IPS-20b (cell line): ENCODE data around the gene CCDC70.

ENCODE experiments used
- H3K27ac ChIP-seq: one replicate; pipeline ENCODE4 v1.5.1; 2013; ENCODE audit warnings: low read length
- H3K27me3 ChIP-seq: 2 replicates; pipeline ENCODE4 v1.6.1; 2013; ENCODE audit warnings: mild to moderate bottlenecking, low read length, inconsistent platforms; ENCODE audit not compliant: insufficient read depth
- H3K36me3 ChIP-seq: 2 replicates; pipeline ENCODE4 v1.6.1; 2013; ENCODE audit warnings: low read depth, mild to moderate bottlenecking, inconsistent platforms, low read length, moderate library complexity; ENCODE audit not compliant: insufficient read depth
- H3K4me1 ChIP-seq: 2 replicates; pipeline ENCODE4 v1.6.1; 2013; ENCODE audit warnings: mild to moderate bottlenecking, control low read depth, inconsistent platforms, low read length, moderate library complexity; ENCODE audit not compliant: insufficient read depth
- H3K4me3 ChIP-seq: 2 replicates; pipeline ENCODE4 v1.5.1; 2013; ENCODE audit warnings: mild to moderate bottlenecking, low read length, inconsistent platforms
- H3K9ac ChIP-seq: 2 replicates; pipeline ENCODE4 v1.6.1; 2013; ENCODE audit warnings: low read depth, mild to moderate bottlenecking, inconsistent platforms, low read length, moderate library complexity
- H3K9me3 ChIP-seq: 2 replicates; pipeline ENCODE4 v1.6.1; 2013; ENCODE audit warnings: mild to moderate bottlenecking, low read depth, low read length, inconsistent platforms; ENCODE audit not compliant: insufficient read depth

CCDC70 gene

DNA sequence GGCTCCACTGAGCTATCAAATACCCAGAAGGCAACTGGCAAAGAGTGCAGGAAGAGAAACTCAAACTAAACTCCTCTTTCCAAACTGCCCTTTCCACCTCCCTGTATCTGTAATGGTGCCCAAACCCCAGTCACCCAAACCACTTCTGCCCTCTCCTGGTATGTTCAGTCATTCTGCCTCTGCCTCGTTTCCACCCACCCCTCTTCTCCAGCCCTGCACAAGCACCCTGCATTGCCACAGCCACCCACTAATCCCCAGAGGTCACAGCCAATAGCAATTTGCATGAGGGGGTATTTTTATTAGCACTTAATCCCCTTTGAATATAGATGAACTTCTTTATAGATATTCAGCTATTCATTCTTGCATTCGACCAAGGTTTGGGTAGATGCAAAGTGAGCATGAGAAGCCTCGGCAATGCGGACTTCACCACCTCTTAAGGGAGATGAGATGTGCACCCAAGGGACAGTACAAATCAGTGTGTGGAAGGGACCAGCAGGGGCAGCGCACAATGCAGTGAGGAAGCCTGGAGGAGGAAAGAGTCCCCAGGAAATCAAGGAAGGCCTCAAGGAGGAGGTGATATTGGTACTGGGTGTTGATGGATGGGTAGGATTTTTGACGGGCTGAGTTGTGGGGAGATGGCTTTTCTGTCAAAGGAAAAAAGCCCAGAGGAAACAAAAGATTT lies 29.2 kb upstream of the CCDC70 start:
- Histone ChIP-seq H3K4me3 (no peak overlapping the region), H3K27ac (no peak overlapping the region), H3K36me3 (no peaks in the 10 kb centered on the region), H3K9me3 (no peaks in the 10 kb centered on the region), H3K9ac (no peak overlapping the region), H3K4me1 (no peaks in the 10 kb centered on the region), H3K27me3 (no peaks in the 10 kb centered on the region)

DNA sequence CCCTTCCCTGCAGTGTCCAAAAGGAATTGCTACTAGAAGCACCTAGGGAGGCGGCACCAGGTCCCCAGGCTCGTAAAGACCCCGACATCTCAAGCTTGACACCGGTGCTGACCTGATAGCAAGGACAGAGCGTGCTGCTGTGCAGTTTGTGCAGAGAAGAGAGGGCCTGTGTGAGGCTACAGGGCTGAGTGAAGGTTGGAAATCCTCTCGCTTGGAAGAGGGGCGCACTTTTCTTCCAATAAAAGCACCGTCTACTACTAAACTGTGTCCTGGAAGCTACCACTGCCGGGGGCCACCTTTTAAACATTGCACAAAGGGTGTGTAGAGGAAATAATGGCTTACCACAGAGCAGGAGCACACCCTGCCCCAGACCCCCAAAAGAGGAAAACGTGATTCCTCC lies 27.8 kb upstream of the CCDC70 start:
- H3K4me3 ChIP-seq = no peak overlapping the region
- H3K4me1 ChIP-seq = no peaks in the 10 kb centered on the region
- H3K27me3 ChIP-seq = no peaks in the 10 kb centered on the region
- no peaks in the 10 kb centered on the region for H3K9me3 ChIP-seq
- no peak overlapping the region for H3K9ac ChIP-seq
- no peak overlapping the region for H3K27ac ChIP-seq
- no peaks in the 10 kb centered on the region for H3K36me3 ChIP-seq

DNA sequence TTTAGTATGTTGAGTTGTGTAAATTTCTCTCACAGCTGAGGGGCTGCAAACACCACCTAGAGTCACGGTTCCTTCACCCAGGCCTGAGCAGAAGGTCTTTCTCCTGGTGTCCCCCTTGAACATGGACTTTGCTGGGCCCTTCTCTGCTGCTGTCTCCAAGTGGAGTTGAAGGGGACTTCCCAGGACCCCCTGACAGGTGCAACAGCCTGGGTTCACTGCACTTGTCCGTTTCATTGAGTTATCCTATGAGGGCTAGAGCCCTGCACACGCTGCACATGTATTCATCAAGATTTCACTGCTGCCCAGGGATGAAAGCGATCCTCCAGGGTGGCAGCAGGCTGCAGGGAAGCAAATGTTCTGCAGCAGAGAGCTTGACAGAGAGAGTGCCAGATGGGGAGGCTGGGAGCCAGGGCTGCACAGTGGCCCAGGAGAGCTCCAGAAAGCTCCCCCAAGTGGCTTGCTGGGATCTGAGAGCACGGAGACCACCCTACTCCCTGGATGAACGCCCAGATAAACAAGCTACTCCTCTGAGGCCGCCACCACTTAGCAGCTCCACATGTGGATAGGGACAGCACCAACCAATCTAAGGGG lies 27.1 kb upstream of the CCDC70 start:
- Histone ChIP-seq H3K36me3 (no peaks in the 10 kb centered on the region), H3K9ac (no peak overlapping the region), H3K4me3 (no peak overlapping the region), H3K4me1 (no peaks in the 10 kb centered on the region), H3K27ac (no peak overlapping the region), H3K9me3 (no peaks in the 10 kb centered on the region), H3K27me3 (no peaks in the 10 kb centered on the region)

DNA sequence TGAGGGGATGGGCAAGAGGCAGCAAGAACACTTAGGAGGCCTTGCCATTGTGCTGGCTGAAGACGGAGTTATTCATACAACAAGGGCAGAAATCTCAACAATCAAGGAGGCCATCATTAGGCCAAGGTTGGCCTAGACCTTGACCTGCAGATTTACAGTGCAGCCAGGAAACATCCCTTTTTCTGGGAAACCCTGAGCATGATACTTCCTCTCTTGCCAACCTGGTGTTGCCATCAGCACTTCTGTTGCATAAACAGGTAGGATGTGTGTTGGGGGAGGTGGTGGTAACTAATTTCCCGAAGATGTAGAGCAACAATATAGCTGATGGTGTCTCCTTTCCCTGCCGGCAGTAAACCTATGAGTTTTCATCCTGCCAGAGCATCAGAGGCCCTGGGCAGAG lies 24.8 kb upstream of the CCDC70 start:
- Histone ChIP-seq H3K27me3 (no peaks in the 10 kb centered on the region), H3K4me3 (no peak overlapping the region), H3K27ac (no peak overlapping the region), H3K9me3 (no peaks in the 10 kb centered on the region), H3K4me1 (no peaks in the 10 kb centered on the region), H3K9ac (no peak overlapping the region), H3K36me3 (no peaks in the 10 kb centered on the region)

DNA sequence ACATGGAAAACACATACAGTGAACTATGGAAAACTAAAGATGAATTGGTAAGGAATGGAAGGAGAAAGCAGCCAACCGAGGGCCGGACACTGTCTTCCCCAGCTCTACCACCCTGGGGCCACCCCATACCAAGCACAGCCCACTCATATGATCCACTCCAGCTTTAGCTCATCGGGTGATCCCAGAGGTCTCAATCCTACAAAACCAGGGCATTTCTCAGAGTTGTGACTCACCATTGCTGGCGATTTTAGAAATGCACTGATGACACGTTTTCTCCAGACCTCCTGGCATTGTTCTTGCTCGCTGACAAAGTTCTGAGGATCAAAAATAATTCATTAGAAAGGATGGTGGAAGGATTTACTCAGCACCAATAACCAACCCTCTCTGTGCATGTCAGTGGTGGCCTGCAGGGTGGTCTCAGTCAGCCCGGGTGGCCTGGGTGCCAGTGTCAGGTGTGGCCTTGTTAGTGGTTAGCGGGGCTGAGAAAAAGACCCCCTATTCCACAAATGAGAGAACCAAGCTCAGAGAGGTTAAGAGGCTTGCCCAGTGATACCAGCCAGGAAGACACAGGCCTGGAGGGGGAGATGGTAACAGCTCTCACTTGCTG lies 23.4 kb upstream of the CCDC70 start:
- no peak overlapping the region for H3K4me3 ChIP-seq
- no peaks in the 10 kb centered on the region for H3K4me1 ChIP-seq
- no peak overlapping the region for H3K27ac ChIP-seq
- no peaks in the 10 kb centered on the region for H3K36me3 ChIP-seq
- no peak overlapping the region for H3K9ac ChIP-seq
- no peaks in the 10 kb centered on the region for H3K27me3 ChIP-seq
- H3K9me3 ChIP-seq = no peaks in the 10 kb centered on the region

DNA sequence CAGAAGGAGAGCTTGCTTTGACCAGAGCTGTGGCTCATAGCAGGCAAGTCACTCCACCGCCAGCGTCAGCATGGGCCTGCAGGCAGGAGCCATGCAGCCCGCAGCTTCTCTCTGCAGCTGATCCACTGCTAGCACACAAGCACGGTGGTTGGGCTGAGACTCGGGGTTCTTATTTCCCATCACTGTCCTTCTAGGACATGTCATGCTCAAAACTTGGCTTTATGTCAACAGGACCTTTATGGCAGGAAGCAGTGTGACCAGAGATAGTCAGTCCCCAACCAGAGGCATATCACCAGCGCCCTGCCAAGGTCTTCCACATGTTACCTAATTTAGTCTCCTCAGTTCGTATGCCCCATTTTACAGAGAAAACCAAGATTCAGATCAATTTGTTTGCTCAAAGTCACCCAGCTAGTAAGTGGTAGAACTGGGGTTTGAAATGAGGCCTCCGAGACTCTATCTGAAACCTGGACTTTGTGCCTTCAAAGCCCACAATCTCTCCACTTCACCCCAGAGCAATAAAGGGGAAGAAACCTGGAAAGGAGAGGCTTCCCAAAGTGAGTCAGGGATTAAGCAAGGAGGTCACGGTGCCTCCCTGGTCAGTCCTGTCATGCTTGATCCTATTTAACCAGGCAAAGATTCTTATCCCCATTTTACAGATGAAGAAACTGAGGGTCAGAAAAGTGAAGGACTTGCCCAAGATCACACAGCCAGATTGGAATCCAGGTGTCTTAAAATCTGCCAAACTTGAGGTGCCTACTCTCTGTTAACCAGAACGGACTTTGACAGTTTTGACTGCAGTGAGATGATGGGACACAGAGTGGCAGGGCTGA lies 21.8 kb upstream of the CCDC70 start:
- H3K4me3 ChIP-seq = no peak overlapping the region
- H3K36me3 ChIP-seq = no peaks in the 10 kb centered on the region
- H3K27me3 ChIP-seq = no peaks in the 10 kb centered on the region
- H3K4me1 ChIP-seq = no peaks in the 10 kb centered on the region
- H3K9me3 ChIP-seq = no peaks in the 10 kb centered on the region
- H3K27ac ChIP-seq = no peak overlapping the region
- H3K9ac ChIP-seq = no peak overlapping the region

DNA sequence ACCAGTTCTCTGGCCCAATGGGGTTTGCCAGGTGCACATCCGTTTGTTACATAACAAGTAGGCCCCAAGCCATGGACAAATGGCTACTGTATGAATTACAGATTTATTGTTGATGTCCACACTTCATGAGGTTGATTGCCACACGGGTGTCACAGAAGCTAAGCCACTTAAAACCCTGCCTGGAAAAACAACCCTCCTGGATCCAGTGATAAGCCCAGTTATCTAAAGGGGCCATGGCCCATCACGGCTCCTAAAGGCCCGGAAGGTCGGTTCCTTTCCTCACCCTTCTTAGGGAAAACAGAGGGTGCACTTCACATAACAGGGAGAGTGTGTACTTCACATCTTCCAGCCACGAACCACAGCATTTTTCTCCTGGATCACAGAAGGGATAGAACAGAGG lies 20.9 kb upstream of the CCDC70 start:
- H3K4me1 ChIP-seq = no peaks in the 10 kb centered on the region
- H3K9ac ChIP-seq = no peak overlapping the region
- no peaks in the 10 kb centered on the region for H3K36me3 ChIP-seq
- no peaks in the 10 kb centered on the region for H3K9me3 ChIP-seq
- no peak overlapping the region for H3K27ac ChIP-seq
- no peaks in the 10 kb centered on the region for H3K27me3 ChIP-seq
- H3K4me3 ChIP-seq = no peak overlapping the region

DNA sequence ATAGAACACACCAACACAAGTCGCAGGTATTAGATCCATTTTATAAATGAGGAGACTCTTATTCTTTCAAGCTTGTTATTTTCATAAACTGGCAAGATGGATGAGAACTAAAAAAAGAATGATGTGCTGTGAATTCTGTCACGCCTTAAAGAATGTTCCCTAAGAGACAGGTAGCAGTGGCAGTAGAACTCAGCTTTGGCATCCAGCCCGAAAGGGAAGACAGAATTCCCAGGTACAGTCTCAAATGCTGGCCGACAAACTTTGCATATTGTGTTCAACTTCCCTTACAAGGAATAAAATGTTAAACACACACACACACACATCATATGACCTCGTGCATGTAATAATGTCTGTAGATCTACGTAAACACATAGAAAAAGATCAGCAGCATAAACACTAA lies 20.0 kb upstream of the CCDC70 start:
- Histone ChIP-seq H3K9ac (no peak overlapping the region), H3K4me1 (no peaks in the 10 kb centered on the region), H3K27me3 (no peaks in the 10 kb centered on the region), H3K27ac (no peak overlapping the region), H3K36me3 (no peaks in the 10 kb centered on the region), H3K4me3 (no peak overlapping the region), H3K9me3 (no peaks in the 10 kb centered on the region)

DNA sequence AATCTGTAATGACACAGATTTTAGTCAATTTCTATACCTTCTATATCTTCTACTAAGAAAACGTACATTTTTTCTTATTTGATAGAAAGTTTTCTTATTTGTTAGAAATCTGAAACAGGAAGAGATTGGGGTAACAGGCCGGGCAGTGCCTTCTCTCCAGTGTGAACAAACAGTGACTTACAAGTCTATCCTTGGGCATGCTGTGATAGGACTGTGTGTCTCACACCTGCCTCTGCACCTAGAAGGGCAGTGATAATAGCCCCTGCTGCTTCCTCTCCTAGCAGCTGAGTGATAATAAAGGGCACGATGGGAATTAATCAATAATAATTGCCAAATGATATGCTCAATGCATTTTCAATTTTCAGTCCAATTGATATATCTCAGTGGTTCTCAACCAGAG lies 18.2 kb upstream of the CCDC70 start:
- no peaks in the 10 kb centered on the region for H3K36me3 ChIP-seq
- no peak overlapping the region for H3K4me3 ChIP-seq
- no peak overlapping the region for H3K9ac ChIP-seq
- H3K27ac ChIP-seq = no peak overlapping the region
- H3K27me3 ChIP-seq = no peaks in the 10 kb centered on the region
- H3K9me3 ChIP-seq = peaks cover 9% of the 10 kb centered on the region
- H3K4me1 ChIP-seq = no peaks in the 10 kb centered on the region

DNA sequence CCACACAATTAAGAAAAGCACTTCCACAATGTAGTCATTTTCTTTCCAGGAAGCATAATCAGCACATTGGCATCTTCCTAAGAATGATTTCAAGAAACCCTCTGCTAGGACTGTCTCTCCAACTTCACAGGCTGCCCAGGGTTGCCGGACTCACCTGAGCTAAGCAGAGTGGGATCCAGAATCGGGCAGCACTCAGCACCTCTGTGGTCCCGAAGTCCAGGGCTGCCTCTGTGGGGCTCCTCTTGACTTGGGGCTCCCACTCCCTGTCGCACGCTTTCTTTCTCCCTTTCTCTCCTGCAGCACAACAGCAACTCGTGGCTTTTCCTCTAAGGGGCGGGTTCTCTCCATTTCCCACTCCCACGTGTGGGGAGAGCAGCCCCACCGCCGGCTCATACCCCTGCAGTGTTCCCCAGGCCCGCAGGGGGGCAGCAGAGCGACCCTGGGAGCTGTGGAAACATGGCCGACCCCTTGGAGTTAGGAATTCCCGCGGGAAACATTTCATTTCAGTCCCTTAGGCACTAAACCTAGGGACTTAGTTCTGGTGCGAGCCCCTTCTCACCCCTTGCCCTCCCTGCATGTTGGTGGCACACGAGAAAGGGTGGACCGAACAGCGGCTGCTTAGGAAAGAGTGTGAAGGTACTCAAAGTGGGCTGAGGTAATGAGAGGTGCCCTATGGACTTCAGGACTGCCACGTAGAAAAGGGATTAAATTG lies 16.8 kb upstream of the CCDC70 start, which contains the start of gene TMEM272:
Gene TMEM272, minus strand, starts transcription at position 316 of the 712 bp plus-strand sequence. CDS start 6,647 bp downstream, outside the sequence.
- H3K36me3 ChIP-seq = no peaks in the 10 kb centered on the region
- no peaks in the 10 kb centered on the region for H3K27me3 ChIP-seq
- peaks cover 9% of the 10 kb centered on the region for H3K9me3 ChIP-seq
- no peaks in the 10 kb centered on the region for H3K4me1 ChIP-seq
- no peak within 1 kb of the TSS for H3K27ac ChIP-seq
- H3K9ac ChIP-seq = no peak within 1 kb of the TSS
- H3K4me3 ChIP-seq = no peak within 1 kb of the TSS

DNA sequence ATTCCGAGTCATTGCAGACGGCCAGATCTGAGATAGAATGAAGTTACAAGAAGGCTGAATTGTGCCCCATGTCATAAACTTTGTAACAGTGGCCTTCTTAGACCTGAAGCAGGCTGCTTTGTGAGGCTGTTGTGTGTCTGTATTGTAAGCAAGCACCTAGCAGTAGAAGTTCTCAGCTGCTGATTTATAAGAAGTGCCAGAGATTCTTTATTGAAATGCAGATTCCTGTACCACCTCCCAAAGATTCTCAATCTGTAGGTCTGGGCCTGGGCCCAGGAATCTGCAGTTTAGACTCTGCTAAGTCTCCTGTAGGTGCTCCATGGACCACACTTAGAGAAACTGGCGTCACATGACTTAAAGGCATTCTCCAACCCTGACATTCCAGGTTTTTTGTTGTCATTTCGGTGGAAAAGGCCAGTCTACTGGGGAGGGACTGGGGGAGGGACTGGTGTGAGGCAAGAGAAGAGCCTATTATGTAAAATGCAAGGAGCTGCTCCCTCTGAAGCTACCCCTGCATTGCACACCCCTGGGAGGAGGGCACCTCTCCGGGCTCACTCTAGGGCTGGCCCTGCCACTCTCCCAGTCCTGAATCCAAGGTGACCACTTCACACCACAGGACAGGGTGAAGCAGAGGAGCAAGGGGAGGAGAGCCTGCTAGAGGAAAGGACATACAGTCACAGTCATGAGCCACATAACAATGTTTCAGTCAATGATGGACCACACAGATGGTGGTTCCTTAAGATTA lies 16.0 kb upstream of the CCDC70 start:
- no peak overlapping the region for H3K4me3 ChIP-seq
- H3K36me3 ChIP-seq = no peaks in the 10 kb centered on the region
- H3K9me3 ChIP-seq = peaks cover 9% of the 10 kb centered on the region
- no peaks in the 10 kb centered on the region for H3K4me1 ChIP-seq
- H3K9ac ChIP-seq = no peak overlapping the region
- no peak overlapping the region for H3K27ac ChIP-seq
- H3K27me3 ChIP-seq = no peaks in the 10 kb centered on the region
